HEK293 (cell line): ENCODE data around the gene DARS2.

Source experiments
- CTCF ChIA-PET: fragments of 350-600 bp; formaldehyde crosslinking; extraction: SDS; loops from one replicate; lab custom pipeline; 2021; ENCODE audit warnings: antibody characterized with exemption; lab: Yijun Ruan, JAX
- POLR2A ChIA-PET: fragments of 300-600 bp; formaldehyde crosslinking; extraction: SDS; loops from one replicate; lab custom pipeline; 2020; ENCODE audit warnings: antibody characterized with exemption, inconsistent platforms; lab: Yijun Ruan, JAX
- H3K27ac ChIP-seq: fragments of 200-500 bp; sonication (Bioruptor generic); 2 replicates; pipeline ENCODE4 v1.5.1; 2014; ENCODE audit warnings: low read depth, low read length, control low read depth, inconsistent platforms; ENCODE audit errors: extremely low read depth
- H3K36me3 ChIP-seq, 2 experiments: fragments of 200-500 bp in 1 of 2; sonication (Bioruptor generic) in 1 of 2; 1 replicate in 1 of 2; 2 replicates in 1 of 2; pipeline ENCODE4 v1.5.1; 2014 to 2017; ENCODE audit warnings: inconsistent platforms in 2 of 2, low read length in 2 of 2; ENCODE audit not compliant: control insufficient read depth in 2 of 2, insufficient read depth in 1 of 2
- H3K4me1 ChIP-seq: fragments of 200-500 bp; sonication (Bioruptor generic); 2 replicates; pipeline ENCODE4 v1.5.1; 2014; ENCODE audit warnings: mild to moderate bottlenecking, low read length, inconsistent platforms; ENCODE audit not compliant: control insufficient read depth, insufficient read depth
- H3K4me3 ChIP-seq: 2 replicates; pipeline ENCODE4 v1.5.1; 2011; ENCODE audit warnings: low read depth, mild to moderate bottlenecking, control low read depth, low read length, moderate library complexity
- H3K9me3 ChIP-seq: fragments of 200-500 bp; sonication (Bioruptor generic); 2 replicates; pipeline ENCODE4 v1.5.1; 2014; ENCODE audit warnings: low read depth, low read length, inconsistent platforms; ENCODE audit not compliant: control insufficient read depth, insufficient read depth
- KLF16 ChIP-seq: fragments of 450-650 bp; formaldehyde crosslinking; IDR thresholded peaks from 2 replicates; pipeline ENCODE4 v1.5.1; 2017; ENCODE audit warnings: missing biosample characterization, missing genetic modification characterization
- PRDM2 ChIP-seq: fragments of 450-650 bp; formaldehyde crosslinking; IDR thresholded peaks from 2 replicates; pipeline ENCODE4 v1.5.1; 2016; ENCODE audit warnings: missing biosample characterization, missing genetic modification characterization, borderline replicate concordance
- PRDM6 ChIP-seq: fragments of 450-650 bp; formaldehyde crosslinking; IDR thresholded peaks from 2 replicates; pipeline ENCODE4 v1.5.1; 2017; ENCODE audit warnings: missing biosample characterization, missing genetic modification characterization
- ZNF114 ChIP-seq: fragments of 450-650 bp; formaldehyde crosslinking; IDR thresholded peaks from 2 replicates; pipeline ENCODE4 v1.5.0; 2017; ENCODE audit warnings: missing biosample characterization, missing genetic modification characterization
- ZNF280D ChIP-seq: fragments of 450-650 bp; formaldehyde crosslinking; IDR thresholded peaks from 2 replicates; pipeline ENCODE4 v1.5.1; 2016; ENCODE audit warnings: missing biosample characterization, missing genetic modification characterization
- ZNF37A ChIP-seq: fragments of 450-650 bp; IDR thresholded peaks from 2 replicates; pipeline ENCODE4 v1.5.1; 2018; ENCODE audit warnings: missing biosample characterization, missing genetic modification characterization
- ZNF596 ChIP-seq: fragments of 450-650 bp; IDR thresholded peaks from 2 replicates; pipeline ENCODE4 v1.5.0; 2018; ENCODE audit warnings: missing biosample characterization, mild to moderate bottlenecking, missing genetic modification characterization, moderate library complexity
- ZNF664 ChIP-seq: fragments of 450-650 bp; formaldehyde crosslinking; IDR thresholded peaks from 2 replicates; pipeline ENCODE4 v1.5.1; 2016; ENCODE audit warnings: missing biosample characterization, missing genetic modification characterization
- ZNF776 ChIP-seq: fragments of 450-650 bp; formaldehyde crosslinking; IDR thresholded peaks from 2 replicates; pipeline ENCODE4 v1.5.0; 2017; ENCODE audit warnings: missing biosample characterization, missing genetic modification characterization, borderline replicate concordance
- ZNF777 ChIP-seq: fragments of 450-650 bp; formaldehyde crosslinking; IDR thresholded peaks from 2 replicates; pipeline ENCODE4 v1.5.1; 2017; ENCODE audit warnings: missing biosample characterization, missing genetic modification characterization, borderline replicate concordance
- TF ChIP-seq, protein P1 (sequence below): fragments of 450-650 bp; formaldehyde crosslinking; IDR thresholded peaks from 2 replicates; pipeline ENCODE4 v1.5.1; 2017; ENCODE audit warnings: missing biosample characterization, mild to moderate bottlenecking, missing genetic modification characterization, moderate library complexity
- TF ChIP-seq, protein P2 (sequence below): fragments of 450-650 bp; formaldehyde crosslinking; IDR thresholded peaks from 2 replicates; pipeline ENCODE4 v1.5.1; 2016; ENCODE audit warnings: missing biosample characterization, missing genetic modification characterization
- TF ChIP-seq, protein P3 (sequence below): fragments of 450-650 bp; formaldehyde crosslinking; IDR thresholded peaks from 2 replicates; pipeline ENCODE4 v1.5.1; 2016; ENCODE audit warnings: missing biosample characterization, missing genetic modification characterization
- TF ChIP-seq, protein P4 (sequence below): fragments of 450-650 bp; IDR thresholded peaks from 2 replicates; pipeline ENCODE4 v1.5.1; 2018; ENCODE audit warnings: missing biosample characterization, mild to moderate bottlenecking, missing genetic modification characterization

Gene DARS2

GRCh38 chr1:173865468-173866164 is 41.1 kb downstream of the DARS2 start:
- peak overlapping the region; percentile 12 for H3K4me3 ChIP-seq
- peaks cover 18 to 69% of the 10 kb centered on the region in 2 experiments for H3K36me3 ChIP-seq
- no peak for TF ChIP-seq ZNF776 (tag by site-specific recombination)
- TF ChIP-seq, protein P1, sequence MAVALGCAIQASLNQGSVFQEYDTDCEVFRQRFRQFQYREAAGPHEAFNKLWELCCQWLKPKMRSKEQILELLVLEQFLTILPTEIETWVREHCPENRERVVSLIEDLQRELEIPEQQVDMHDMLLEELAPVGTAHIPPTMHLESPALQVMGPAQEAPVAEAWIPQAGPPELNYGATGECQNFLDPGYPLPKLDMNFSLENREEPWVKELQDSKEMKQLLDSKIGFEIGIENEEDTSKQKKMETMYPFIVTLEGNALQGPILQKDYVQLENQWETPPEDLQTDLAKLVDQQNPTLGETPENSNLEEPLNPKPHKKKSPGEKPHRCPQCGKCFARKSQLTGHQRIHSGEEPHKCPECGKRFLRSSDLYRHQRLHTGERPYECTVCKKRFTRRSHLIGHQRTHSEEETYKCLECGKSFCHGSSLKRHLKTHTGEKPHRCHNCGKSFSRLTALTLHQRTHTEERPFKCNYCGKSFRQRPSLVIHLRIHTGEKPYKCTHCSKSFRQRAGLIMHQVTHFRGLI (tag by site-specific recombination) = no peak
- TF ChIP-seq PRDM6 = no peak
- TF ChIP-seq, protein P2, sequence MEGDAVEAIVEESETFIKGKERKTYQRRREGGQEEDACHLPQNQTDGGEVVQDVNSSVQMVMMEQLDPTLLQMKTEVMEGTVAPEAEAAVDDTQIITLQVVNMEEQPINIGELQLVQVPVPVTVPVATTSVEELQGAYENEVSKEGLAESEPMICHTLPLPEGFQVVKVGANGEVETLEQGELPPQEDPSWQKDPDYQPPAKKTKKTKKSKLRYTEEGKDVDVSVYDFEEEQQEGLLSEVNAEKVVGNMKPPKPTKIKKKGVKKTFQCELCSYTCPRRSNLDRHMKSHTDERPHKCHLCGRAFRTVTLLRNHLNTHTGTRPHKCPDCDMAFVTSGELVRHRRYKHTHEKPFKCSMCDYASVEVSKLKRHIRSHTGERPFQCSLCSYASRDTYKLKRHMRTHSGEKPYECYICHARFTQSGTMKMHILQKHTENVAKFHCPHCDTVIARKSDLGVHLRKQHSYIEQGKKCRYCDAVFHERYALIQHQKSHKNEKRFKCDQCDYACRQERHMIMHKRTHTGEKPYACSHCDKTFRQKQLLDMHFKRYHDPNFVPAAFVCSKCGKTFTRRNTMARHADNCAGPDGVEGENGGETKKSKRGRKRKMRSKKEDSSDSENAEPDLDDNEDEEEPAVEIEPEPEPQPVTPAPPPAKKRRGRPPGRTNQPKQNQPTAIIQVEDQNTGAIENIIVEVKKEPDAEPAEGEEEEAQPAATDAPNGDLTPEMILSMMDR = no peak
- no peak for TF ChIP-seq ZNF280D (tag by site-specific recombination)
- TF ChIP-seq ZNF114 = no peak
- TF ChIP-seq, protein P3, sequence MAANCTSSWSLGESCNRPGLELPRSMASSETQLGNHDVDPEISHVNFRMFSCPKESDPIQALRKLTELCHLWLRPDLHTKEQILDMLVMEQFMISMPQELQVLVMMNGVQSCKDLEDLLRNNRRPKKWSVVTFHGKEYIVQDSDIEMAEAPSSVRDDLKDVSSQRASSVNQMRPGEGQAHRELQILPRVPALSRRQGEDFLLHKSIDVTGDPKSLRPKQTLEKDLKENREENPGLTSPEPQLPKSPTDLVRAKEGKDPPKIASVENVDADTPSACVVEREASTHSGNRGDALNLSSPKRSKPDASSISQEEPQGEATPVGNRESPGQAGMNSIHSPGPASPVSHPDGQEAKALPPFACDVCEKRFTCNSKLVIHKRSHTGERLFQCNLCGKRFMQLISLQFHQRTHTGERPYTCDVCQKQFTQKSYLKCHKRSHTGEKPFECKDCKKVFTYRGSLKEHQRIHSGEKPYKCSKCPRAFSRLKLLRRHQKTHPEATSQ = no peak
- H3K27ac ChIP-seq = no peak overlapping the region
- no peaks in the 10 kb centered on the region; the same call in 1 of the 2 replicates for H3K4me1 ChIP-seq
- POLR2A ChIA-PET = interaction anchor here (1.5 kb wide), 1 partner anchor 41 kb away, joined by 7 read pairs; the partner anchor contains the start of genes CENPL and DARS2
- CTCF ChIA-PET = interaction anchor here (1.1 kb wide), 1 partner anchor 14 kb away, joined by 3 read pairs; no protein-coding TSS in a partner anchor
- H3K9me3 ChIP-seq = no peaks in the 10 kb centered on the region

DNA sequence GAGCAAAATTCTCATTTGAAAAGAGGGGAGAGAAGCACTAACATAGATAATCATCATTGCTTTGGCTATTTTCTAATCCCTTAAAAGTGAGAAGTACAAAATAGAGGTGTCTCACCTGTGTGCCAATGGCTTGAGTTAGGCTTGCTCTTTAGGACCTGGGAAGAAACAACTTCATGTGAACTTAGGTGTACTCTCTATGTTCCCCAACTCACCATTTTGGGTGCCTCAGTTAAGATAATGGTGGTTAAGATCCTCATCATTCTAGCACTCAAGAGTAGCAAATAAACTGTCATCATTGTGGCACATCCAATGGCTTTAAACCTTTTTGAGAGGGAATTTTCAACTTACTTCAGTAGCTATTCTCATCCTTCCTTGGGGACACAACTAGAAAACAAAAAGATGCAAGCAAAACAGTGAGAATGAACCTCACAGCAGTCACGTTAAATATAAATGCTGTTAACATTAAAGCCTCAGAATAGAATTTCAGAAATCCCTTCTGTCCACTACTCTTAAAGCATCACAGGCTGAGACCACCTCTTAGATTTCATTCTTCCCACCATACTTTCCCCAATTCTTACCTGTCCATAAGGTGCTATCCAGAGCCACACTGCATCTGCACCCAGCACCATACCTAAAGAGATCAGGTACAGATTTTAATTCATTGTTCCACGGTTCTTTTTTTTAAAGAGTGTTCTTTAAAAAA is 42.1 kb downstream of the DARS2 start:
- Histone ChIP-seq H3K4me3 (peak overlapping the region; percentile 90), H3K36me3 (peaks cover 18 to 76% of the 10 kb centered on the region in 2 experiments), H3K4me1 (no peaks in the 10 kb centered on the region; the same call in 1 of the 2 replicates), H3K9me3 (no peaks in the 10 kb centered on the region), H3K27ac (peak overlapping the region; percentile 86)
- CTCF ChIA-PET = no interaction called here
- POLR2A ChIA-PET = interaction anchor here (1.5 kb wide), 1 partner anchor 42 kb away, joined by 7 read pairs; the partner anchor contains the start of genes CENPL and DARS2
- no peak for TF ChIP-seq ZNF37A (tag by site-specific recombination)
- TF ChIP-seq, protein P4, sequence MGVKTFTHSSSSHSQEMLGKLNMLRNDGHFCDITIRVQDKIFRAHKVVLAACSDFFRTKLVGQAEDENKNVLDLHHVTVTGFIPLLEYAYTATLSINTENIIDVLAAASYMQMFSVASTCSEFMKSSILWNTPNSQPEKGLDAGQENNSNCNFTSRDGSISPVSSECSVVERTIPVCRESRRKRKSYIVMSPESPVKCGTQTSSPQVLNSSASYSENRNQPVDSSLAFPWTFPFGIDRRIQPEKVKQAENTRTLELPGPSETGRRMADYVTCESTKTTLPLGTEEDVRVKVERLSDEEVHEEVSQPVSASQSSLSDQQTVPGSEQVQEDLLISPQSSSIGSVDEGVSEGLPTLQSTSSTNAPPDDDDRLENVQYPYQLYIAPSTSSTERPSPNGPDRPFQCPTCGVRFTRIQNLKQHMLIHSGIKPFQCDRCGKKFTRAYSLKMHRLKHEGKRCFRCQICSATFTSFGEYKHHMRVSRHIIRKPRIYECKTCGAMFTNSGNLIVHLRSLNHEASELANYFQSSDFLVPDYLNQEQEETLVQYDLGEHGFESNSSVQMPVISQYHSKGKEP (tag by site-specific recombination) = no peak
- no peak for TF ChIP-seq ZNF596 (tag by site-specific recombination)
- no peak for TF ChIP-seq ZNF664 (tag by site-specific recombination)
- no peak for TF ChIP-seq PRDM2
- no peak for TF ChIP-seq KLF16 (tag by site-specific recombination)
- no peak for TF ChIP-seq ZNF777 (tag by site-specific recombination)
